Neural crest cell (in vitro differentiated cells): Measurements from ENCODE around the gene KCNAB2. TPM values are rescaled to one million over a fixed set of nuclear protein-coding genes. Genes with fewer than 3 reads are reported as not detected.

Experiments used
- DNase-seq: peaks from one replicate; pipeline ENCODE4 v3.0.0; 2021; ENCODE audit warnings: low read depth, mixed read lengths, low spot score
- H3K27ac Mint-ChIP-seq: one replicate; pipeline ENCODE4 v1.8.0; 2021; ENCODE audit warnings: mild to moderate bottlenecking, mixed read lengths; ENCODE audit not compliant: unreplicated experiment
- H3K27me3 Mint-ChIP-seq: 2 replicates; pipeline ENCODE4 v1.8.0; 2021; ENCODE audit warnings: low read depth, mild to moderate bottlenecking, mixed read lengths
- H3K36me3 Mint-ChIP-seq: 2 replicates; pipeline ENCODE4 v1.8.0; 2021; ENCODE audit warnings: low read depth, mild to moderate bottlenecking, mixed read lengths
- H3K4me1 Mint-ChIP-seq: 2 replicates; pipeline ENCODE4 v1.8.0; 2021; ENCODE audit warnings: mixed read lengths
- H3K4me3 Mint-ChIP-seq: one replicate; pipeline ENCODE4 v1.8.0; 2021; ENCODE audit warnings: mild to moderate bottlenecking, mixed read lengths
- H3K9me3 Mint-ChIP-seq: 2 replicates; pipeline ENCODE4 v1.8.0; 2021; ENCODE audit warnings: mixed read lengths
- CTCF ChIP-seq: fragments of 200-600 bp; sonication (generic); conservative IDR thresholded peaks from 2 replicates; pipeline ENCODE4 v1.5.0; 2021; ENCODE audit warnings: antibody characterized with exemption, mild to moderate bottlenecking
- total RNA-seq: library from RNA; stranded (reverse); gene quantifications from 2 replicates; pipeline ENCODE4 v1.2.1, GENCODE V29; 2021

Gene KCNAB2
- total RNA-seq, 1 donor from 2014 or later = 8.3 TPM

- Mint-ChIP-seq H3K36me3 (no peaks in the 10 kb centered on the region), H3K4me1 (peaks cover 9% of the 10 kb centered on the region), H3K4me3 (no peak overlapping the region), H3K27me3 (no peaks in the 10 kb centered on the region), H3K9me3 (peaks cover 6% of the 10 kb centered on the region), H3K27ac (no peak overlapping the region)
- TF ChIP-seq CTCF = no peak
- no peak for DNase-seq
These were observed 26.4 kb upstream of the KCNAB2 start for GRCh38 chr1:6019166-6019845.

GRCh38 chr1:6022193-6022592 lies 23.5 kb upstream of the KCNAB2 start:
- Mint-ChIP-seq H3K36me3 (no peaks in the 10 kb centered on the region), H3K27me3 (no peaks in the 10 kb centered on the region), H3K27ac (no peak overlapping the region), H3K4me3 (no peak overlapping the region), H3K4me1 (no peaks in the 10 kb centered on the region), H3K9me3 (peaks cover 6% of the 10 kb centered on the region)
- no peak for DNase-seq
- no peak for TF ChIP-seq CTCF

GRCh38 chr1:6023346-6023745 lies 22.3 kb upstream of the KCNAB2 start:
- H3K4me3 Mint-ChIP-seq = no peak overlapping the region
- no peaks in the 10 kb centered on the region for H3K27me3 Mint-ChIP-seq
- no peak for DNase-seq
- no peaks in the 10 kb centered on the region for H3K36me3 Mint-ChIP-seq
- H3K4me1 Mint-ChIP-seq = peaks cover 7% of the 10 kb centered on the region
- no peak for TF ChIP-seq CTCF
- no peak overlapping the region for H3K27ac Mint-ChIP-seq
- peaks cover 6% of the 10 kb centered on the region for H3K9me3 Mint-ChIP-seq

GRCh38 chr1:6024376-6024775 lies 21.3 kb upstream of the KCNAB2 start:
- Mint-ChIP-seq H3K9me3 (peaks cover 6% of the 10 kb centered on the region), H3K4me3 (no peak overlapping the region), H3K27me3 (no peaks in the 10 kb centered on the region)

GRCh38 chr1:6025269-6026094 lies 20.2 kb upstream of the KCNAB2 start:
- no peak overlapping the region for H3K4me3 Mint-ChIP-seq
- no peak for TF ChIP-seq CTCF
- no peaks in the 10 kb centered on the region for H3K27me3 Mint-ChIP-seq
- no peak overlapping the region for H3K27ac Mint-ChIP-seq
- peaks cover 6% of the 10 kb centered on the region for H3K9me3 Mint-ChIP-seq
- H3K4me1 Mint-ChIP-seq = peaks cover 10% of the 10 kb centered on the region
- no peak for DNase-seq
- H3K36me3 Mint-ChIP-seq = no peaks in the 10 kb centered on the region

More at GRCh38 chr1:6024376-6024775, 21.3 kb upstream of the KCNAB2 start:
- DNase-seq = no peak
- Mint-ChIP-seq H3K4me1 (peaks cover 10% of the 10 kb centered on the region), H3K27ac (no peak overlapping the region), H3K36me3 (no peaks in the 10 kb centered on the region)
- TF ChIP-seq CTCF = no peak
